Suppressor macrophage (primary cell): ENCODE data around the gene SV2A.
"Not testable (repeated sequence)": the region's sequence is repeated elsewhere in the genome, so short reads cannot be mapped to it uniquely, and the experiment has no call there.

Experiments used
- DNase-seq, 4 experiments: peaks; one replicate each; pipeline ENCODE4 v3.0.0-alpha.2; 2020 to 2022

The SV2A gene

DNA sequence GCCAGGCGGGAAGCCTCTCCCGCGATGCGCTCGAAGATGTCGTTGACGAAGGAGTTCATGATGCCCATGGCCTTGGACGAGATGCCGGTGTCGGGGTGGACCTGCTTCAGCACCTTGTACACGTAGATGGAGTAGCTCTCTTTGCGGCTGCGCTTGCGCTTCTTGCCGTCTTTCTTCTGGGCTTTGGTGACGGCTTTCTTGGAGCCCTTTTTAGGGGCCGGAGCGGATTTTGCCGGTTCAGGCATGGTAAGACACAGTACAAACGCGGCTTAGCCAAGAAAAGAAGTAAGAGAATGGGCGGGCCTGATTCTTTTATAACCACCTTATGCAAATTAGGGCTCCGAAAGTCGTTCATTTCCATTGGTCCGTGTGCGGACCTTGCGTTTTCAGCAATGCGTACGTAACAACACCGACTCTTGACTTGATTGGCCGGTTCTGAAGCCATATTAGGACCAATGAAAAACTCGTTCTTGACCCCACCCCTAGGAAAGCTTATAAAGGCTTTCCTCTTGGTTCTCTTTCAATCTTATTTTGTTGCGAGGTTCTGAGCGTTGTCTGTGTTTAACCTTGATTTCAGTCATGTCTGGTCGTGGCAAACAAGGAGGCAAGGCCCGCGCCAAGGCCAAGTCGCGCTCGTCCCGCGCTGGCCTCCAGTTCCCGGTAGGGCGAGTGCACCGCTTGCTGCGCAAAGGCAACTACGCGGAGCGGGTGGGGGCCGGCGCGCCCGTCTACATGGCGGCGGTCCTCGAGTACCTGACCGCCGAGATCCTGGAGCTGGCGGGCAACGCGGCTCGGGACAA is 31.0 kb downstream of the SV2A start:
- DNase-seq, result peak; percentile 94 to 99 (median 98)

DNA sequence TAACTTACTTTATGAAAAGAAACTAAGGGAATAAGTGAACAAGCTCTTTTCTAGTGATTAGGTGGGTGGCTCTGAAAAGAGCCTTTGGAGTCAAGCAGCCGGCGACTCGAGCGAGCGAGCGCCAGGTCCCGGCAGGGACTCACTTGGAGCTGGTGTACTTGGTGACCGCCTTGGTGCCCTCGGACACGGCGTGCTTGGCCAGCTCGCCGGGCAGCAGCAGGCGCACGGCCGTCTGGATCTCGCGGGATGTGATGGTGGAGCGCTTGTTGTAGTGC is 31.6 kb downstream of the SV2A start:
- not testable (repeated sequence) for DNase-seq

DNA sequence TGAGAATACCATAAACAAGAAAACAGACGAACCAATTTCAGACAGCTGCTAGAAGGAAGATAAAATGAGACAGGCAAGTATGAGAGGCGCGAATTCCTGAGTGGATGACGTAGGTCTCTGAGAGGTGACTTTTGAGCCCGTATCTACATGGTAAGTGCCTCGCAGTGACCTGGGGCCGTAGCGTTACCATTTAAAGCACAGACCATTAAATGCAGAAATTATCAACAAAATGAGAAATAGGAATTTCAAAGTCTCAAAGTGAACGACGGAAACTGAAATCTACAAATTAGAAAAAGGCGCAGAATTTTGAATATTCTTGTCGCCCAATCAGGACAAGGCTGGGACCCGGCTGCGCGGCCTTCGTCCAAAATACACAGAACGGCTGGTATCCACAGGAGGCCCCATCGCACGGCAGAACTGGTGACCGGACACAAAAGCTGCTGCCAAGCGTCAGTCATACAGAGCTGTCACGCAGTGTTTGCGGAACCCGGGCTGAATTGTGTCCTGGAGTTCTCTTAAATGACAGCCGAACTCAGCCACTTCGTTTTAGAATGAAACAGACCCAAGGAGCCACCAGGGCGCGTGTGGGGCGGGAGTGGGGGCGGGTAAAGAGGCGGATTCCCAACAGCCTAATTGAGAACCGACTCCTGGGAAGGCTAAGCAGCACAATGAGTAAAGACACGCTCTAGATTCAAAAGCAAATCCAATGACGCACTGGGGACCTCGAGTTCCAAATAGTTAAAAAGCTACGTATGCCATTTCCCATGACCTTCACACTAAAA is 32.1 kb downstream of the SV2A start:
- DNase-seq, result peak; percentile 94 to 97 (median 95)

DNA sequence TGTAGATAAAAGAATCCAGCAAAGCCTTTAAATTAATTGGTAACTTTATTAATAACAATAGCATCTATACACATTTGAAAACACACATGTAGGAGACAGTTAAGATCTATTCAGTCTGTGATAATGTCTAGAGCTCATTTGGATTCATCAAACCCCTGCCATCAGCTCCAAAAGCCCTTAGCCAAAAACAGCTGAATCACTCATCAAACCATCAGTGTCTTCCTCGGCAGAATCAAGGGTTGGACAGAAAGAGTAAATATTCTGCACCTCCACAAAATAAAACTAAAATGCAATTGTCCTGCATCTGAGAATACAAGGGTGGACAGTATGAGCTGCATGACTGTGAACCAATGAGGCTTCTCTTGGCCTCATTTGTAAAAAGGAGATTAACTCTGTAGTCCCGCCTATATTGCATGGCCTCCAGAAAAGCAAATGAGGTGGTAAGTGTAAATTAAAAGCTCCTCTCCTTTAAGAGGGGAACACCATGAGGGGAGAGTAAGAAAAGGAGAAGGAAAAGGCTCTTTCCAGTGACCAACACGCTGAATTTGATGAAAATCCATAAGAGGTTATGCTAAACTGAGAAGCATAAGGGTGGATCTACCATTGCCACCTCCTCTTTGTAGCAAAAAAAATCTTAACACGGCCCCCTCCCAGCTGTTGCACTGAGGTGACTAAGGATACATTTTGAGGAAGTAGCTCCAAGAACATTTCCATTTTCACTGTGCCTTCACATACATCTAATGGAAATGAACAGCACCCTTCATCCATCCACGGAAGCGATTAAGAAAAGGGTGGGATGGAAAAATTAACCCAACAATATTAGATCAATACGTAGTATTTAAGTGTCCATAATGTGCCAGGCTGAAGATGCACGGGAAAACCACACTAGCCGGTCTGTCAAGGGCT is 33.0 kb downstream of the SV2A start:
- peak; percentile 74 to 89 (median 78) for DNase-seq

DNA sequence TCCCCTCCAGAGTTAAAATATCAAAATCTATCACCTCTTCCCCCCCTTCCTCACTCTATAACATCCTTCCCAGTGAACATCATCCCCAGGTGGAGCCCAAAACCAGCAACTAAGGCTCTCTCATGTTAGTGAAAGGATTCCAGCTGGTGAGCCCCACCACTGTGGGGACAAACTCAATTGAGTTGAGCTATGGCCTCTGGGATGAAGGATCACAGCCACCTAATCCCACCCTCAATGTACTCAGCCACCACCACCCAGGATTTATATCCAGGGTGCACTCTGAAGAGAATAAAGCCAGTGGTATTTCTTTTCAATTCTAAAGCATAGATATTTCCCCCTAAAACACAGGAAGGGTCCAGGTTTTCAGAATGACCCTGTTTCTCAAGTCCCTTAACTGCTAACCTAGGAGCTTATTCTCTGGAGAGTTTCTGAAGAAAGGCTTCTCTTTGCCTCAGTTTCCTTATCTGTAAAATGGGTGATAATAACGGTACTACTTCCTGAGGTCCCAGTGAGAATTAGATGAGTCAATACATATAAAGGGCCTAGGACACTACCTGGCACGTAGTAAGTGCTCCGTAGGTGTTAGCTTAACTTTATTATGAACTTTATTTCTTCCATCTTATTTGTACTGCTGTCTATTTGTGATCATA is 33.9 kb downstream of the SV2A start:
- DNase-seq, result no peak

DNA sequence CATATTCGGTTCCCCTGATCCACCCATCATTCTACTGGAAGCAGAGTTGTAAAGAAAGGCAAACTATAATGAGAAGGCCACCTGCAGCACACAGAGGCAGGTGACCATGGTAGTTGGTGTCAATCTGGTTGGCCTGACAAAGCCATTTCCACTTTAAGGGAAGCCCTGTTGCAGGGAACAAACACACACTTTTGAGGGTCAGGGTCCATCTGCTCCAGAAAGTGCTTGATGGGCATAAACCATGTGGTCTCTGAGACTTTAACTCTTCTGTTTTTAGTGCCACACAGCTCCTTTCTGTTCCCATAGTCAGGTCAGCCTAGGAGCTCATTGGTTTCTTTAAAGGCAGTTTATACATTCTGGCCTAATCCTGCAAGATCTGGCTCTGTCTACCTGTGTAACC is 35.8 kb downstream of the SV2A start:
- DNase-seq, result no peak

DNA sequence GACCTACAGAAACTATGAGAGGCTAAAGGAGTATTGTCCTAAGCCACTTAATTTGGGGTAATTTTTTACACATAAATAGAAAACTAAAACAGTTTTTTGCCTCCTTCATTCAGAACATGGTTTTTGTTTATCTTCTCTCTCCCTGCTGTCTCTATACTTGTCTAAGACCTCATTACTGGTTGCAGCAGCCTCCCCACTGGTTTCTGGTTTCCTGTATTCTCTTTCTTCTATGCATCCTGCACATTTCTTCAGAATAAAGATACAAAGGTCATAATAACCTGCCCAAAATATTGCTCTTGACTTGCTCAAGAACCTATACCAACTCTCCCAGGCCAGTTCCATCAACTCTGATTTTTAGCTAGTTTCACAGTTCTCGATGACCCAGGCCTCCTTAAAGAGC is 38.1 kb downstream of the SV2A start:
- no peak for DNase-seq

DNA sequence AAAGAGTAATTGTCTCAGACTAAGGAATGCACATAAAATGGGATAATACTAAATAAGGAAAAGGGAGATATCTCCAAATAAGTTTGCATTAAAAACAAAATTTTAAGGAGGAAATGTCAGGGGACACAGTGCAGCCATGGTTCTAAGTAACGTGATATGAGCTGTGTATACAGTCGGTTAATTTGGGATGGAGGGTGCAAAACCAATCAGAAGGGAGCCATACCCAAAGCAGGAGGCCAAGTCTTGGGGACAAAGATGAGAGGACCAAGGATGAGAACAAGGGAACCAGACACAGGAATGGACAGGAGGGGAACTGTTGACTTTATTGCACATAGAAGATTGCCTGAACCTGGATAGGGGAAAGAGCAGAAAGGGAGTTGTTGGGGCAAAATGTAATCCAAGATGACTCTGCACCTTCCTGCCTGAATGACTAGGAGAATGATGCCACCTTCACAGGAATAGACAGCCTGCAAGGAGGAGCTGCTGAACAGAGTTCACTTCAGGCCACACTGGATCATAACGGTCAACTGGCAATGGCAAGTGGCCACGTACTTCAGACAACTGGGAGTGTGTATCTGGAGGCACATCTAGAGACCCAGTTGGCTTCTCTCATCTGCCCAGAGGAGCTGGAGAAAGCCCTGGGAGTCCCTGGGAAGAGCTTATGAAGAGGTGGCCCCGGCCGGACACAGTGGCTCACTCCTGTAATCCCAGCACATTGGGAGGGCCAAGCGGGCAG is 40.3 kb downstream of the SV2A start:
- DNase-seq, result no peak

DNA sequence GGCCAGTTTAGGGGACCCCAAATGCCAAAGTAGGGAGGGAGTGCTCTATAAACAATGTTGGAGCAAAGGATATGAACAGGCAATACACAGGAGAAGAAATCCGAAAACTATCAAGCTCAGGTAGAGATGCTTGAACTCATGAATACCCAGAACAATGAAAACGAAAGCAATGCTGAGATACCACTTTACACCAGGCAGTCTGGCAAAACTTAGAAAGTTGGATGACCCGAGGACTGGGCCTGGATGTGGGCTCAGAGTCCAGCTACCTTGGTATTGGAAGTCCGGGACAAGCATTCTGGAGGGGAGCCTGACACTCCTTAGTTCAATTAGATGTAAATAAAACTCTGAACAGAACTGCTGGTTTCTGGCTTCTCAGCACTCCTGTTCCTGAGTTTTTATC is 44.6 kb downstream of the SV2A start:
- DNase-seq, result not testable (repeated sequence)

DNA sequence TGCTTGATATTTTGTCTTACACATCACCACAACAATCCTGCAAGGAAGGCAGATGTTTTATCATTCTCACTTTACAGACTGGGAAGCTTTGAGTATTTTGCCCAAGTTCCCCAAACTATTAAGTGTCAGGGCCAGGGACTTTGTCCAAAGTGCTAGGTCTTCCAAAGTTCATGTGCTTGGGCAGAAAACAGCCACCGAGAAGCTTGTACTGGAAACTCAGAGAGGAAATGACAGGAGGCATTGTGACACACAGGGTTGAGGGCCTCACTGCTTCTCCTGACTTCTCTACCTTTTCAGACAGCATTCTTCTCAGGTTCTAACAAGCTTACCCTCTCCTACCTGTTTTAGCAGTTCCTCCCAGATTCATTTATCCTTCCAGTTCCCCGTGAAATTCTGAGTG is 50.8 kb downstream of the SV2A start:
- not testable (repeated sequence) for DNase-seq

DNA sequence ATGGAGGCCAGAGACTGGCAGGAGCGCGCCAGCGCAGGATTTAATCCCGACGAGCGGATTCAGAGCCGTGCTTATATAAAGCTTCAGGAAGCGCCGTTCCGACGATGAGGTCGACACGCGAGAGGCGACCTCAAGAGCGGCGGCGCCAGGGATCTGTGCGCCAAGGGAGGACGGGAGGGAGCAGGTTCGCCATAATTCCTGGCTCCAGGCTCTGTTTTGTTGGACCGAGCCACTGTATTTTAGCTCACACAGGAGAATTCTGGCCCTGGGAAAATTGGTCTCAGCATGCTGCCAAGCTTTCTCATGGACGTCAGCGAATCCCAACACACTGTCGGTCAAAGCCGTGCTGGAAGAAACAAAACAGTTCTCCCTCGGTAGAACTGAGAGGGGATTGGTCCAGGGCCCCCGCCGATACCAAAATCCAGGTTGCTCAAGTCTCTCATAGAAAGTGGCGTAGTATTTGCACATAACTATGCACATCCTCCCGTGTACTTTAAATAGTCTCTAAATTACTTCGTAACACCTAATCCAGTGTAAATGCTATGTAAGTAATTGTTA is 56.1 kb downstream of the SV2A start:
- DNase-seq, result not testable (repeated sequence)

DNA sequence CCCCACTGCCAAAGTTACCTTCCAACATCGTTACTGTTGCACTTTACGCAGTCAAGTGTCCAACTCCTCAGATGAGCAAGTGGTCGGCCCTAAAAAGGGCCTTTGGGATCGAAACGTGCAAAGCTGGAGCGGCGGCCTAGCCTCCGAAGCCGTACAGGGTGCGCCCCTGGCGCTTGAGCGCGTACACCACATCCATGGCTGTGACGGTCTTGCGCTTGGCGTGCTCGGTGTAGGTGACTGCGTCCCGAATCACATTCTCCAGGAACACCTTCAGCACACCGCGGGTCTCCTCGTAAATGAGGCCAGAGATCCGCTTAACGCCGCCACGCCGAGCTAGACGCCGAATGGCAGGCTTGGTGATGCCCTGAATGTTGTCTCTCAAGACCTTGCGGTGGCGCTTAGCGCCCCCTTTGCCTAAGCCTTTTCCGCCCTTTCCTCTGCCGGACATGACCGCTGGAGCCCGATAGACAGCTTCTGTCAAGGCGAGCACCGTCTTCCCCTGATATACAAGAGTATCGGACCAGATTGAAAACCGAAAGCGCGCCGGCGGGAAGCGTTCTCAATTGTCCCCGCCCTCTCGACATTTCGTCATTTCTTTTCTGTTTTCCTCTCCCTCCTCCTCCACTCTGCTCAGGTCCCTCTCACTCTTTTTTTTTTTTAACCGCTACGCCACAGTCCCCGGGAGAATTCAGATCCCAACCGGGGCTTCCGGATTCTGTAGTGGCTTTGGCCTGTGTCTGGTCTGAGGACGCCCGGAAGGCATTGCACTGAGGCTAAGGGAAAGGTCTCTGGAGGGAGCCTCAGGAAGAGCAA is 56.8 kb downstream of the SV2A start:
- not testable (repeated sequence) for DNase-seq

DNA sequence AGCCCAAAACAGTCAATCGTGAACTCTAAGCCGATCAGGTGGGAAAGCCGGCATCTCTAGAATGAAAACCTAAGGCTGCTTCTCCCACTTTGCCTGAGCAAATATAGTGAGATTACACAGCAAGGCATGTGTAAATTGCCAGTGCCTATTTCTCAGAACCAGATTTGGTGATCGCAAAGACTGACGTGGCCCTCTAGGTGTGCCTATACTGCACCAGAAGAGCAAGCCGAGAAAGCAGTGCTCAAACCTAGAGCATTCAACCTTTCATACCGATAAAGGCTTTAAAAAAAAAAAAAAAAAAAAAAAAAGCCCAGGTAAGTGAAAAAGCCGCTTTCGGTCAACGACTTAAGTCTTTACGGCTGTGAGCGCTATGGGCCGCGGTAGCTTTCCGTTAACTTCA is 57.4 kb downstream of the SV2A start:
- DNase-seq, result not testable (repeated sequence)
